PC-3 (cell line): ENCODE measurements around the gene UBE3C. TPM values are rescaled to one million over a fixed set of nuclear protein-coding genes. Genes with fewer than 3 reads are reported as not detected.

Experiments
- ATAC-seq: fragments of 200-7000 bp; cut with Tn5 transposase; 2 replicates; pipeline ENCODE4 v1.9.1; 2020; ENCODE audit warnings: mild to moderate bottlenecking, moderate library complexity
- BruUV-seq: library from RNA; stranded (reverse); fragments of 400-500 nt; replicated peaks from 2 replicates; lab custom pipeline; 2021; lab: Mats Ljungman, UMichigan
- CTCF ChIA-PET: fragments of 300-600 bp; sonication (Branson Sonifier 250); formaldehyde crosslinking; loops from one replicate; lab custom pipeline; 2022; ENCODE audit warnings: antibody characterized with exemption; lab: Charles Lee
- POLR2A ChIA-PET: fragments of 300-600 bp; sonication (Branson Sonifier 250); formaldehyde crosslinking; loops from one replicate; lab custom pipeline; 2022; ENCODE audit warnings: antibody characterized with exemption; ENCODE audit not compliant: unreplicated experiment; lab: Charles Lee
- DNase-seq: peaks from one replicate; pipeline ENCODE4 v3.0.0-alpha.2; 2015
- H2AFZ ChIP-seq: fragments of 300-600 bp; sonication (generic); 2 replicates; pipeline ENCODE4 v1.6.0; 2016; ENCODE audit warnings: antibody characterized with exemption, low read length
- H3F3A ChIP-seq: fragments of 300-600 bp; sonication (generic); one replicate; pipeline ENCODE4 v1.6.0; 2017; ENCODE audit warnings: antibody characterized with exemption, low read length, control low read depth, mild to moderate bottlenecking; ENCODE audit not compliant: unreplicated experiment
- H3K27ac ChIP-seq: fragments of 300-600 bp; sonication (generic); 2 replicates; pipeline ENCODE4 v1.5.1; 2016; ENCODE audit warnings: mild to moderate bottlenecking, low read length
- H3K27me3 ChIP-seq: fragments of 300-600 bp; sonication (generic); 2 replicates; pipeline ENCODE4 v1.6.1; 2016; ENCODE audit warnings: low read length, mixed read lengths
- H3K36me3 ChIP-seq: fragments of 300-600 bp; sonication (generic); 2 replicates; pipeline ENCODE4 v1.6.1; 2016; ENCODE audit warnings: low read depth, mixed run types, low read length, mixed read lengths
- H3K4me1 ChIP-seq: fragments of 300-600 bp; sonication (generic); 2 replicates; pipeline ENCODE4 v1.5.1; 2016; ENCODE audit warnings: low read length; ENCODE audit not compliant: insufficient read depth
- H3K4me2 ChIP-seq: fragments of 300-600 bp; sonication (generic); 2 replicates; pipeline ENCODE4 v1.6.0; 2016; ENCODE audit warnings: low read length
- H3K4me3 ChIP-seq: fragments of 300-600 bp; sonication (generic); 2 replicates; pipeline ENCODE4 v1.5.1; 2016; ENCODE audit warnings: mild to moderate bottlenecking, low read length, mixed read lengths
- H3K79me2 ChIP-seq: fragments of 300-600 bp; sonication (generic); 2 replicates; pipeline ENCODE4 v1.6.1; 2017; ENCODE audit warnings: low read length, mixed read lengths
- H3K9ac ChIP-seq: fragments of 300-600 bp; sonication (generic); 2 replicates; pipeline ENCODE4 v1.6.0; 2016; ENCODE audit warnings: mild to moderate bottlenecking, low read length
- H3K9me2 ChIP-seq: fragments of 300-600 bp; sonication (generic); replicated peaks from 2 replicates; pipeline ENCODE4 v1.6.1; 2016; ENCODE audit warnings: mixed run types, low read length, mixed read lengths
- H3K9me3 ChIP-seq: fragments of 300-600 bp; sonication (generic); 2 replicates; pipeline ENCODE4 v1.6.1; 2016; ENCODE audit warnings: low read length, mixed read lengths
- H4K20me1 ChIP-seq: fragments of 300-600 bp; sonication (generic); 2 replicates; pipeline ENCODE4 v1.6.1; 2016; ENCODE audit warnings: low read length, mixed read lengths
- EZH2 ChIP-seq: fragments of 300-600 bp; sonication (generic); IDR thresholded peaks from one replicate; pipeline ENCODE4 v1.6.1; 2017; ENCODE audit warnings: antibody characterized with exemption, mild to moderate bottlenecking, low read length; ENCODE audit not compliant: unreplicated experiment
- EZH2phosphoT487 ChIP-seq: fragments of 300-600 bp; sonication (generic); IDR thresholded peaks from 2 replicates; pipeline ENCODE4 v1.6.1; 2018; ENCODE audit warnings: mild to moderate bottlenecking, antibody characterized with exemption, low read length, borderline replicate concordance
- intact Hi-C: fragments of 100-400 bp; cut with micrococcal nuclease; formaldehyde crosslinking; loops from 2 replicates; pipeline ENCODE4 v1.9.0; 2023
- total RNA-seq: library from RNA; depleted of rRNA; stranded (reverse); fragments of >200 nt; gene quantifications from 2 replicates; pipeline ENCODE4 v1.2.3, GENCODE V29; 2014
- TF ChIP-seq, protein P1 (sequence below): fragments of 300-600 bp; sonication (generic); conservative IDR thresholded peaks from 2 replicates; pipeline ENCODE4 v1.5.1; 2017; ENCODE audit warnings: antibody characterized with exemption, low read depth, mild to moderate bottlenecking, low read length

UBE3C gene
- total RNA-seq, 1 experiment from 2014 or later: 86.6 TPM

DNA sequence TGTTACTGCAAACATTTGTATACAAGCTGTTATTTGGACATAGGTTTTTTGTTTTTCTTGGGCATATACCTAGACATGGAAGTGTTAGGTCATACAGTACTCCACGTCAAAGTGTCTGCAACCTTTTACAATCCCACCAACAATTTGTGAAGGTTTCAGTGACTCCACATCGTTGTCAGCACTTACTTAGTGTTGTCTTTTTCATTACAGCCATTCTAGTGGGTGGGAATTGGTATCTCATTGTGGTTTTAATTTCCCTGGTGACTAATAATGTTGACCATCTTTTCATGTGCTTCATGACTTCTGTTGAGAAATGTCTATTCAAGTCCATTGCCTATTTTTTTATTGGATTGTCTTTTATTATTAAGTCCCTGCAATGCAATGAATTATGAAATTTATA lies 95.0 kb downstream of the UBE3C start:
- POLR2A ChIA-PET: interaction anchor here (0.6 kb wide), 1 partner anchor 202 kb away, joined by 8 read pairs; no protein-coding TSS in a partner anchor
- H3K9me2 ChIP-seq: no peaks in the 10 kb centered on the region
- CTCF ChIA-PET: interaction anchor here (0.6 kb wide), 1 partner anchor 21 kb away, joined by 9 read pairs; no protein-coding TSS in a partner anchor
- no peaks in the 10 kb centered on the region for H3K9me3 ChIP-seq
- TF ChIP-seq, protein P1, sequence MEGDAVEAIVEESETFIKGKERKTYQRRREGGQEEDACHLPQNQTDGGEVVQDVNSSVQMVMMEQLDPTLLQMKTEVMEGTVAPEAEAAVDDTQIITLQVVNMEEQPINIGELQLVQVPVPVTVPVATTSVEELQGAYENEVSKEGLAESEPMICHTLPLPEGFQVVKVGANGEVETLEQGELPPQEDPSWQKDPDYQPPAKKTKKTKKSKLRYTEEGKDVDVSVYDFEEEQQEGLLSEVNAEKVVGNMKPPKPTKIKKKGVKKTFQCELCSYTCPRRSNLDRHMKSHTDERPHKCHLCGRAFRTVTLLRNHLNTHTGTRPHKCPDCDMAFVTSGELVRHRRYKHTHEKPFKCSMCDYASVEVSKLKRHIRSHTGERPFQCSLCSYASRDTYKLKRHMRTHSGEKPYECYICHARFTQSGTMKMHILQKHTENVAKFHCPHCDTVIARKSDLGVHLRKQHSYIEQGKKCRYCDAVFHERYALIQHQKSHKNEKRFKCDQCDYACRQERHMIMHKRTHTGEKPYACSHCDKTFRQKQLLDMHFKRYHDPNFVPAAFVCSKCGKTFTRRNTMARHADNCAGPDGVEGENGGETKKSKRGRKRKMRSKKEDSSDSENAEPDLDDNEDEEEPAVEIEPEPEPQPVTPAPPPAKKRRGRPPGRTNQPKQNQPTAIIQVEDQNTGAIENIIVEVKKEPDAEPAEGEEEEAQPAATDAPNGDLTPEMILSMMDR: no peak
- TF ChIP-seq EZH2: no peak
- no peak for TF ChIP-seq EZH2phosphoT487
- H3K27me3 ChIP-seq: no peaks in the 10 kb centered on the region
- no peak overlapping the region for H3K4me2 ChIP-seq
- no peak overlapping the region for H3K4me3 ChIP-seq
- H3K4me1 ChIP-seq: 0 out of 2 replicates have a peak, but pooled peaks cover 23% of the 10 kb centered on the region
- 0 out of 2 replicates have a peak overlapping the region, but pooled peaks have one; percentile 9 for H3K27ac ChIP-seq
- no peaks in the 10 kb centered on the region for H3F3A ChIP-seq
- DNase-seq: peak; percentile 34
- intact Hi-C loops: no loop called here
- H3K9ac ChIP-seq: no peak overlapping the region
- peak; percentile 54 for ATAC-seq
- no TSS peak for BruUV-seq
- peaks cover 6% of the 10 kb centered on the region; the same call in 1 of the 2 replicates for H3K79me2 ChIP-seq
- H2AFZ ChIP-seq: no peak overlapping the region
- no peaks in the 10 kb centered on the region for H4K20me1 ChIP-seq
- peaks cover 30% of the 10 kb centered on the region for H3K36me3 ChIP-seq

DNA sequence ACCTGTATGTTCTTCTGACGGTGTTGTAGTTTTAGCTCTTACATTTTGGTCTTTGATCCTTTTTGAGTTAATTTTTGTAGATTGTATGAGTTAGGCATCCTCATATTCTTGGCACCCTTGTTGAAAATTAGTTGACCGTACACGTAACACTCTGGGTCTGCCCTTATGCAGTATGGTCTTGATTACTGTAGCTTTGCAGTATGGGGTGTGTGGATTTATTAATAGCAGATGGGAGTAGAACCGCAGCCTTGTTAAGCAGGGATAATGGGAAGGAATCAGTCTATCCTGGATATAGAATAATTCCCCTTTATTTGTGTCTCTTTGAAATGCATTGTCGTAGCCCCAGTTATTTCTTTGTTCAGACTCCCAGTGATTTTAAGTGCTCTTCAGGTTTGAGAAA lies 95.5 kb downstream of the UBE3C start:
- DNase-seq: no peak
- ChIA-PET POLR2A (interaction anchor here (0.7 kb wide), 1 partner anchor 28 kb away, joined by 4 read pairs; no protein-coding TSS in a partner anchor), CTCF (interaction anchor here (0.6 kb wide), 1 partner anchor 20 kb away, joined by 9 read pairs; no protein-coding TSS in a partner anchor)
- Histone ChIP-seq H3K4me1 (0 out of 2 replicates have a peak, but pooled peaks cover 23% of the 10 kb centered on the region), H3K9me3 (no peaks in the 10 kb centered on the region), H3K27ac (no peak overlapping the region), H3K9ac (no peak overlapping the region), H3K4me2 (no peak overlapping the region), H2AFZ (no peak overlapping the region), H3K27me3 (no peaks in the 10 kb centered on the region), H3K79me2 (peaks cover 6% of the 10 kb centered on the region; the same call in 1 of the 2 replicates), H3F3A (no peaks in the 10 kb centered on the region), H3K9me2 (no peaks in the 10 kb centered on the region), H3K36me3 (peaks cover 33% of the 10 kb centered on the region), H3K4me3 (no peak overlapping the region), H4K20me1 (no peaks in the 10 kb centered on the region)
- TF ChIP-seq EZH2: no peak
- TF ChIP-seq, protein P1: no peak
- TF ChIP-seq EZH2phosphoT487: no peak
- ATAC-seq: no peak
- intact Hi-C loops: no loop called here
- BruUV-seq: no TSS peak
